Parathyroid adenoma (tissue), 2 donors: ENCODE results near the gene CNGA3.
A peak's percentile ranks its signal among the peaks of the same experiment; 100 is the strongest.

ENCODE experiments used
- H2AFZ ChIP-seq: fragments of 300-600 bp; sonication (generic); one replicate; pipeline ENCODE4 v1.7.0; 2017; ENCODE audit warnings: antibody characterized with exemption, mild to moderate bottlenecking
- H3K27ac ChIP-seq: fragments of 300-600 bp; sonication (generic); one replicate; pipeline ENCODE4 v1.7.0; 2017
- H3K27me3 ChIP-seq: fragments of 300-600 bp; sonication (generic); one replicate; pipeline ENCODE4 v1.7.0; 2017; ENCODE audit warnings: low read length; ENCODE audit not compliant: control insufficient read depth, insufficient read depth
- H3K36me3 ChIP-seq: fragments of 300-600 bp; sonication (generic); one replicate; pipeline ENCODE4 v1.7.0; 2017; ENCODE audit warnings: low read length; ENCODE audit not compliant: control insufficient read depth, insufficient read depth
- H3K4me1 ChIP-seq: fragments of 300-600 bp; sonication (generic); one replicate; pipeline ENCODE4 v1.7.0; 2017; ENCODE audit warnings: control low read depth
- H3K4me2 ChIP-seq: fragments of 300-600 bp; sonication (generic); one replicate; pipeline ENCODE4 v1.7.0; 2017; ENCODE audit warnings: low read length
- H3K4me3 ChIP-seq: fragments of 300-600 bp; sonication (generic); one replicate; pipeline ENCODE4 v1.7.0; 2017; ENCODE audit warnings: low read depth, low read length
- H3K79me2 ChIP-seq: fragments of 300-600 bp; sonication (generic); one replicate; pipeline ENCODE4 v1.7.0; 2017; ENCODE audit warnings: control low read depth
- H3K9ac ChIP-seq: fragments of 300-600 bp; sonication (generic); one replicate; pipeline ENCODE4 v1.7.0; 2017; ENCODE audit warnings: mild to moderate bottlenecking
- H3K9me3 ChIP-seq: fragments of 300-600 bp; sonication (generic); one replicate; pipeline ENCODE4 v1.7.0; 2017; ENCODE audit warnings: low read length; ENCODE audit not compliant: control insufficient read depth
- CTCF ChIP-seq: fragments of 300-600 bp; sonication (generic); IDR thresholded peaks from one replicate; pipeline ENCODE4 v1.7.0; 2017; ENCODE audit warnings: antibody characterized with exemption, mild to moderate bottlenecking
- donor health status: primary hyperparathyroidism.

The CNGA3 gene

GRCh38 chr2:98346311-98347236 lies at the start of gene CNGA3:
Gene CNGA3, plus strand, starts transcription at chr2:98346456. Its CDS starts 23,520 bp downstream, at chr2:98369976.
- Histone ChIP-seq H3K9ac (no peak within 1 kb of the TSS), H3K4me1 (no peaks in the 10 kb centered on the region), H3K27me3 (peaks cover 16% of the 10 kb centered on the region), H3K9me3 (no peaks in the 10 kb centered on the region), H3K4me3 (peak within 1 kb of the TSS; percentile 29), H3K27ac (no peak within 1 kb of the TSS), H3K79me2 (no peaks in the 10 kb centered on the region), H3K36me3 (no peaks in the 10 kb centered on the region), H3K4me2 (peak within 1 kb of the TSS; percentile 57), H2AFZ (peak within 1 kb of the TSS; percentile 73)
- no peak for TF ChIP-seq CTCF

- TF ChIP-seq CTCF: no peak
- H3K4me2 ChIP-seq: no peak overlapping the region
- H3K27me3 ChIP-seq: no peaks in the 10 kb centered on the region
- no peak overlapping the region for H3K9ac ChIP-seq
- H2AFZ ChIP-seq: no peak overlapping the region
- no peak overlapping the region for H3K4me3 ChIP-seq
- H3K9me3 ChIP-seq: no peaks in the 10 kb centered on the region
- H3K36me3 ChIP-seq: no peaks in the 10 kb centered on the region
- no peaks in the 10 kb centered on the region for H3K4me1 ChIP-seq
- H3K27ac ChIP-seq: no peak overlapping the region
- H3K79me2 ChIP-seq: no peaks in the 10 kb centered on the region
Observed at GRCh38 chr2:98297817-98298682, 48.2 kb upstream of the CNGA3 start.

GRCh38 chr2:98298683-98299164 lies 47.5 kb upstream of the CNGA3 start:
- no peak for TF ChIP-seq CTCF
- no peak overlapping the region for H2AFZ ChIP-seq
- H3K79me2 ChIP-seq: no peaks in the 10 kb centered on the region
- H3K4me2 ChIP-seq: no peak overlapping the region
- no peaks in the 10 kb centered on the region for H3K36me3 ChIP-seq
- no peak overlapping the region for H3K9ac ChIP-seq
- no peaks in the 10 kb centered on the region for H3K27me3 ChIP-seq
- no peak overlapping the region for H3K27ac ChIP-seq
- no peak overlapping the region for H3K4me3 ChIP-seq
- no peaks in the 10 kb centered on the region for H3K9me3 ChIP-seq
- no peaks in the 10 kb centered on the region for H3K4me1 ChIP-seq

- no peak overlapping the region for H3K4me2 ChIP-seq
- H3K36me3 ChIP-seq: no peaks in the 10 kb centered on the region
- H3K4me1 ChIP-seq: no peaks in the 10 kb centered on the region
- no peak overlapping the region for H3K4me3 ChIP-seq
- H2AFZ ChIP-seq: no peak overlapping the region
- H3K79me2 ChIP-seq: no peaks in the 10 kb centered on the region
- H3K27me3 ChIP-seq: no peaks in the 10 kb centered on the region
- H3K9ac ChIP-seq: no peak overlapping the region
- H3K9me3 ChIP-seq: no peaks in the 10 kb centered on the region
- H3K27ac ChIP-seq: no peak overlapping the region
- no peak for TF ChIP-seq CTCF
Observed at GRCh38 chr2:98299211-98299905, 46.9 kb upstream of the CNGA3 start.
